NCI-H226 (cell line): Measurements from ENCODE around the gene PLPP3.

ENCODE experiments used
- DNase-seq: peaks from one replicate; pipeline ENCODE4 v3.0.0-alpha.2; 2015

PLPP3 gene

GRCh38 chr1:56575865-56576264, 3.5 kb downstream of the PLPP3 start:
- DNase-seq, result no peak

- DNase-seq, result no peak
These were observed 4.6 kb downstream of the PLPP3 start for GRCh38 chr1:56574794-56575193.

DNA sequence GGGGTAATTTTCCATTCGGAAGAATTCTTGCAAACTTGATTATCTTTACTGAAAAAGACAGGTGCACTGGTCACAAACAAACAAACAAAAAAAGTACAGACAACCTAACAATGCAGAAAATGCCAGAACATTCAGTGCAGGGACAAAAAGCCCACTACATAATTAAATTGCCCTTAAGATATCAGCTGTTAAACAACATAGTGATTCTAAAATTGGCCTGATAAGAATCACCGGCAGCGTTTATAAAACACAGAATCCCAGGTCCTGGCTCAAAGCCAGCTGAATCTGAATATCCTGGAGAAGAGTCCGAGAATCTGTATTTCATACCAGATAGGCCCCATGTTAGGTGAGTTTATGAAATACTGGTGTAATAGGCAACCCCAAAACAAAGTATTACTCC, 6.1 kb downstream of the PLPP3 start:
- DNase-seq, result no peak

DNA sequence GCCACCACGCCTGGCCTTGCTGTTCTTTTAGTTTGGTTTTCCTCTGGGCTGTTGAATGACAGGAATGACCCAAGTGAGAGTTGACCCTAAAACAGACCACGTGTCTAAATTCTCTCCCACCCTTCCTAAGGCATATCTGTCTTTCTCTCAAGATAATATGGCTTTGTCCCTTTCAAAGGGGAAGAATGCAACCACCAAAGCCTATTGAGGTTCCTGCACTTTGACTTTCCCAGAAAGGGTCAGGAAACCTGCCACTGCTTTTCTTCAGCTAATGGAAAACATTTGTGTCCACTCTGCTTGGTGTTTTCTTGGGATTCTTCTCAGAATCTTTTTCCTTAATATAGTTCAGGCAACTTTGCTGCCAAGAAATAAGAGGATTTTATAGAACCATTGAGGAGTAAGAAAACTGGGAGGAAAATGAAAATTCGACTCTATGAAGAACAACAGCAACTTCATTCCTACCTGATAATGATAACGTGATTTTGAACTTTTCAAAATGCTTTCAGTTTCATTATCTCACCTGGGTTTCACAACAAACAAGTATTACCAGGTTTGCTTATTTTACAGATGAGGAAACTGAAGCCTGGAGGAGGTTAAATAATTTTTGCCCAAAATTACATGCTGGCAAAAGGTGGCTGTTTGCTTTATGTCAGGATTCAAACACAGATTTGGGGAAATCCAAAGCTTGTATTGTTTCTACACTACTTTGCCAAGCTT, 6.9 kb downstream of the PLPP3 start:
- no peak for DNase-seq

GRCh38 chr1:56571448-56571847, 7.9 kb downstream of the PLPP3 start:
- DNase-seq, result no peak

DNA sequence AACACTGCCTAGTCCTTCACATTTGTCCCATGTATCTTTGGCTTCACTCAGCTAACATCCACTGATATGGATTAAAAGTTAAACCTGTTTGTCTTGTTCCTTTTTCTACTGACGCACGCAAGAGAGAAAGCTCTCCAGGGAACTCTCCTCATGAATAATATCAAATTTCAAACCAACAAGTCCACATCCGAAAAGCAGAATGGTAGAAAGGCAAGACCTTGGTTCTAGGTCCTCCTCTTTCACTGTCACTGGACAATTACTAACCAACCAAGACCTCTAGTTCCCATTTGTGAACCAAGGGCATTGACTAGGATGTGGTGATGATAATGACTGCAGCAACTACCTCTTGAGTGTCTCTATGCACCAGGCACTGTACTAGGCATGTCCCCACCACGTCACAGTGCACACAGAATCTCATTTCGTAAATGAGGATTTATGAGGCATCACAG, 8.4 kb downstream of the PLPP3 start:
- DNase-seq, result no peak

DNA sequence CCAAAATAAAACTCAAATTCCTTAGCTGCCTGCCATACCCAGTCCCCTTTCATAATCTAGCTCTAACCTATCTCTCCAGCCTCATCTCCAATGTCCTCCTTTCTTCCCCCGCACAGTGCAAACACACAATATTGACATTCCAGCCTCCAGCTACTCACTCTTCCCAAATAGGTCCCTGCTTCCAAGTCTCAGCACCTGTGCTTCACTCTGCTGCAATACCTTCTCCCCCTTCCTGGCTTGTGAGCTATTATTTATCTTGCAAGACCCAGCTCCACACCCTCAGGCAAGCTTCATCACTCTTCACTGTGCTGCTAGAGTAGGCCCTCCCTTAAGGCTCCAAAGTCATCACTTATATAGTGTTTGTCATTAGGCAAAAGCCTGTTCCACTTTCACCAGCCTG, 9.7 kb downstream of the PLPP3 start:
- DNase-seq, result peak; percentile 19

- DNase-seq, result no peak
These were observed 12.4 kb downstream of the PLPP3 start for GRCh38 chr1:56566994-56567393.

GRCh38 chr1:56566061-56566744, 13.2 kb downstream of the PLPP3 start:
- no peak for DNase-seq

GRCh38 chr1:56564615-56565014, 14.7 kb downstream of the PLPP3 start:
- no peak for DNase-seq

GRCh38 chr1:56563568-56563967, 15.8 kb downstream of the PLPP3 start:
- no peak for DNase-seq

GRCh38 chr1:56562891-56563452, 16.4 kb downstream of the PLPP3 start:
- no peak for DNase-seq

- DNase-seq, result no peak
These were observed 17.9 kb downstream of the PLPP3 start for GRCh38 chr1:56561227-56562019.

GRCh38 chr1:56557746-56558145, 21.6 kb downstream of the PLPP3 start:
- no peak for DNase-seq

DNA sequence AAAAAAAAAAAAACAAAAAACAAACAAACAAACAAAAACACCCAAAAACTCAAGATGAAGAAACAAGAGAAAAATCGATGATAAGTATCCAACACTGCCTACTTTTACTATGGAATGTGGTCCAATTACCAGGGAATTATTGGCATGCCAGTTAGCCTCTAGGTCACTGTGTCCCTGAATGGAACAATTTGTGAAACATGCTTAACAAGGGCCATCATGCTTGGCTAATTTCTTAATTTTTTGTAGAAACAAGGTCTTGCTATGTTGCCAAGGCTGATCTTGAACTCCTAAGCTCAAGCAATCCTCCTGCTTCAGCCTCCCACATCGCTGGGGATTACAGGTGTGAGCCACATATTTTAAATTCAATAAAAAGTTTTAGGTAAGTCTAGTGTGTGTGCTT, 23.9 kb downstream of the PLPP3 start:
- DNase-seq, result no peak

DNA sequence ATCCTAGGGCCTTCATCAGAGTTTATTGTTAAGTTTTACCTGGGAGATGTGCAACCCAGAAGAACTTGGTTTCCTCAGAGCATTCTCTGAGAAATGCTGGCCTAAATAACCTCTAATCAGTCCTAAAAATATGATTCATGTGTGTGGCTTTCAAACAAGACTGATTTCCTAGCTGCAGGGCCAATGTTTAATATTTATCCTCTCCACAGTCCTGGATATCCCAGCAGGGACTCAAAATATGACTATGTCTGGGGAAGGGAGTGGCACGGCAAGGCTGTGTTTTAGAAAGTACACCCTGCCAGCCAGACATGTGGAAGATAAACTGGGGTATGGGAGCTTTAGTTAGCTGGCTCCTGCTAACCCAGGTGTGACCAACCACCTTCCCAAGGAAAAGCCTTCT, 26.3 kb downstream of the PLPP3 start:
- DNase-seq, result no peak

GRCh38 chr1:56552349-56552748, 27.0 kb downstream of the PLPP3 start:
- DNase-seq, result no peak

- DNase-seq, result no peak
These were observed 27.7 kb downstream of the PLPP3 start for GRCh38 chr1:56551691-56552090.

- no peak for DNase-seq
These were observed 28.5 kb downstream of the PLPP3 start for GRCh38 chr1:56550859-56551188.

DNA sequence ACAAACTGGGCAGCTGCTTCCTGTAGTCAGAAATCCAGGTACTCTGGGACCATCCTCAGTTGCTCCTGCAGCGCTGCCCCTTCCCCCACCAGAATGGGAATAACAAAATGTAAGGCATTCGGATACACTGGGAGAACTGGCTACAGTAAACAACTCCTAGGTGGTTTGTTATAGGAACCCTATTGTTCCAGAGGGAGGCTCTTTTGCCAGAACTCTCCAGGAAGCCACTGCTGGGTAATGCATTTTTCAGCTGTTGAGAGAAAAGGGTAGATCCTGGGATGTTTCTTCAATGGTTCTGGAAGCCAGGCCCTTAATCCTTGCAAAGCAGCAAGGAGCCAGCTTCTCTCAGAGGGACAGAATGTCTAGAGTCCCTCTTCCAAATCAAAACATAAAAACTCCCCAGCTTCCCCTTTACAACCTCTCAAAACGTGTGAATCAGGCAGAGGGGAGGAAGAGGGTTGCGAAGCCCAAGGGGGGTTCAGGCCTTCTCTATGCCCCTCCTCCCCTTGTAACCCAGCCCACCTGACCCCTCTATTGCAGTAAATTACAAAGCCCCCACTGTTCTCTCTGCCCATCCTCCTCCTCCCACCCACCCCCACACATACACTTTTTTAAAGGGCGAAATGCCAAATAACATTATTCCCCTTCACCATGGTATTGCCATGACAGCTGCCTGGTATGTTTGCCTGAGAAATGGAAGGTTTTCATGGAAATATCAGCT, 29.1 kb downstream of the PLPP3 start:
- DNase-seq, result no peak

DNA sequence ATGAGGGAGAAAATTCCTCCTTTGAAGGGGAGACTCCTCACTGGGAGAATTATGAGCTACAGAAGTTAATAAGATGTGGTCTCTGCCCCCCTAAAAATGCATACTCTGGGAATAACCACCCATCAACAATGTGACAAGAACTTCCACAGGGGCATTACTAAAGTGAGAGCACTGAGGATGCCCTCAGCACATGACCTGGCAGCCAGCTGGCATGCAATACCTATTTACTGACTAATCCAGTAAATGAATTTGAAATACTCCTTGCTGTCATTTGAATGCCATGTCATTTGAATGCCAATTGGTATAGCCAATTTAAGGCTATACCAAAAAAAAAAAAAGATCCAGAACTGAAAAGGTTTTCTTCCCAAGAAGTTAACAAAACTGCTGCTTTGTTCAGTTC, 30.8 kb downstream of the PLPP3 start:
- no peak for DNase-seq

- no peak for DNase-seq
These were observed 31.4 kb downstream of the PLPP3 start for GRCh38 chr1:56547977-56548376.

DNA sequence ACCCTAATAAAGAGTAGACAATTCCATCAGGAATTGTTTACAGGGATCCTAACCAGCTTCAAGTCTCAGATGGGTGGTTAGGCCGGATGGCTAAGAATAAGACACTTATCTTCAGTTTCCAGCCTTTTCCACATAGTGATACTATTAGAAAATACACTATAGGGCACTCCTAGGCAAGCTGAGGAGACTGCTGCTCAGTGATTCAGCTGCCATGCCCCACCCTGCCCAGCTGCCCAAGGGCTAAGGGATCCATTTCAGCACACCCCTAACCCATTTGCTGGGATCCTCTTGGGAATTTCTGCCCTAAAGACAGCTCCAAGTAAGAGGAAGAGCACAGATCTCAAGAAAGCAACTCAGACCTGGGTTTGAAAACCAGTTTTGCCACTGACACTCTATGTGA, 31.9 kb downstream of the PLPP3 start:
- no peak for DNase-seq
